NCI-H1417 treated with DMSO at 0.1 percent for 48 hours (cell line): ENCODE results near the gene GPR137.
"Not testable (repeated sequence)": the region's sequence is repeated elsewhere in the genome, so short reads cannot be mapped to it uniquely, and the experiment has no call there.

Experiments used
- DNase-seq: peaks from one replicate; lab custom pipeline; 2025; lab: John Stamatoyannopoulos, UW

Gene GPR137

GRCh38 chr11:64321026-64321425 is 35.4 kb downstream of the GPR137 start:
- DNase-seq, result no peak

- DNase-seq, result no peak
Measured at GRCh38 chr11:64321533-64321932, 35.9 kb downstream of the GPR137 start.

GRCh38 chr11:64322925-64323260 is 37.2 kb downstream of the GPR137 start:
- DNase-seq, result no peak

GRCh38 chr11:64323373-64323772 is 37.7 kb downstream of the GPR137 start:
- DNase-seq, result no peak

GRCh38 chr11:64323984-64324383 is 38.3 kb downstream of the GPR137 start:
- not testable (repeated sequence) for DNase-seq

- no peak for DNase-seq
Measured at GRCh38 chr11:64324692-64325469, 39.2 kb downstream of the GPR137 start.

GRCh38 chr11:64327375-64327774 is 41.7 kb downstream of the GPR137 start:
- DNase-seq, result no peak

GRCh38 chr11:64327993-64328392 is 42.3 kb downstream of the GPR137 start:
- no peak for DNase-seq

- no peak for DNase-seq
Measured at GRCh38 chr11:64330888-64331287, 45.2 kb downstream of the GPR137 start.

- DNase-seq, result no peak
Measured at GRCh38 chr11:64331569-64332371, 46.1 kb downstream of the GPR137 start.

- DNase-seq, result no peak
Measured at GRCh38 chr11:64333556-64333955, 47.9 kb downstream of the GPR137 start.

- DNase-seq, result peak; percentile 18
Measured at GRCh38 chr11:64334764-64335735, 49.4 kb downstream of the GPR137 start.

GRCh38 chr11:64337538-64338249 is 52.0 kb downstream of the GPR137 start:
- DNase-seq, result no peak

- DNase-seq, result no peak
Measured at GRCh38 chr11:64338716-64339115, 53.1 kb downstream of the GPR137 start.
